GM18502 (cell line): Measurements from ENCODE around the gene B4GALNT4.
"Not testable (repeated sequence)": the region's sequence is repeated elsewhere in the genome, so short reads cannot be mapped to it uniquely, and the experiment has no call there.

ENCODE experiments used
- ATAC-seq: cut with Tn5 transposase; IDR thresholded peaks from one replicate; pipeline ENCODE4 v1.9.1; 2021; ENCODE audit warnings: mild to moderate bottlenecking; ENCODE audit not compliant: unreplicated experiment, poor library complexity

Gene B4GALNT4, protein sequence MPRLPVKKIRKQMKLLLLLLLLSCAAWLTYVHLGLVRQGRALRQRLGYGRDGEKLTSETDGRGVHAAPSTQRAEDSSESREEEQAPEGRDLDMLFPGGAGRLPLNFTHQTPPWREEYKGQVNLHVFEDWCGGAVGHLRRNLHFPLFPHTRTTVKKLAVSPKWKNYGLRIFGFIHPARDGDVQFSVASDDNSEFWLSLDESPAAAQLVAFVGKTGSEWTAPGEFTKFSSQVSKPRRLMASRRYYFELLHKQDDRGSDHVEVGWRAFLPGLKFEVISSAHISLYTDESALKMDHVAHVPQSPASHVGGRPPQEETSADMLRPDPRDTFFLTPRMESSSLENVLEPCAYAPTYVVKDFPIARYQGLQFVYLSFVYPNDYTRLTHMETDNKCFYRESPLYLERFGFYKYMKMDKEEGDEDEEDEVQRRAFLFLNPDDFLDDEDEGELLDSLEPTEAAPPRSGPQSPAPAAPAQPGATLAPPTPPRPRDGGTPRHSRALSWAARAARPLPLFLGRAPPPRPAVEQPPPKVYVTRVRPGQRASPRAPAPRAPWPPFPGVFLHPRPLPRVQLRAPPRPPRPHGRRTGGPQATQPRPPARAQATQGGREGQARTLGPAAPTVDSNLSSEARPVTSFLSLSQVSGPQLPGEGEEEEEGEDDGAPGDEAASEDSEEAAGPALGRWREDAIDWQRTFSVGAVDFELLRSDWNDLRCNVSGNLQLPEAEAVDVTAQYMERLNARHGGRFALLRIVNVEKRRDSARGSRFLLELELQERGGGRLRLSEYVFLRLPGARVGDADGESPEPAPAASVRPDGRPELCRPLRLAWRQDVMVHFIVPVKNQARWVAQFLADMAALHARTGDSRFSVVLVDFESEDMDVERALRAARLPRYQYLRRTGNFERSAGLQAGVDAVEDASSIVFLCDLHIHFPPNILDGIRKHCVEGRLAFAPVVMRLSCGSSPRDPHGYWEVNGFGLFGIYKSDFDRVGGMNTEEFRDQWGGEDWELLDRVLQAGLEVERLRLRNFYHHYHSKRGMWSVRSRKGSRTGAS

GRCh38 chr11:369336-370018, at the start of gene B4GALNT4:
TSS of gene B4GALNT4 (plus strand) at chr11:369499. CDS start at chr11:369804, 305 bp downstream.
- ATAC-seq: no peak

GRCh38 chr11:319888-320273, 49.4 kb upstream of the B4GALNT4 start:
- ATAC-seq: not testable (repeated sequence)

- ATAC-seq: no peak
These were observed 45.1 kb upstream of the B4GALNT4 start for GRCh38 chr11:324156-324555.

DNA sequence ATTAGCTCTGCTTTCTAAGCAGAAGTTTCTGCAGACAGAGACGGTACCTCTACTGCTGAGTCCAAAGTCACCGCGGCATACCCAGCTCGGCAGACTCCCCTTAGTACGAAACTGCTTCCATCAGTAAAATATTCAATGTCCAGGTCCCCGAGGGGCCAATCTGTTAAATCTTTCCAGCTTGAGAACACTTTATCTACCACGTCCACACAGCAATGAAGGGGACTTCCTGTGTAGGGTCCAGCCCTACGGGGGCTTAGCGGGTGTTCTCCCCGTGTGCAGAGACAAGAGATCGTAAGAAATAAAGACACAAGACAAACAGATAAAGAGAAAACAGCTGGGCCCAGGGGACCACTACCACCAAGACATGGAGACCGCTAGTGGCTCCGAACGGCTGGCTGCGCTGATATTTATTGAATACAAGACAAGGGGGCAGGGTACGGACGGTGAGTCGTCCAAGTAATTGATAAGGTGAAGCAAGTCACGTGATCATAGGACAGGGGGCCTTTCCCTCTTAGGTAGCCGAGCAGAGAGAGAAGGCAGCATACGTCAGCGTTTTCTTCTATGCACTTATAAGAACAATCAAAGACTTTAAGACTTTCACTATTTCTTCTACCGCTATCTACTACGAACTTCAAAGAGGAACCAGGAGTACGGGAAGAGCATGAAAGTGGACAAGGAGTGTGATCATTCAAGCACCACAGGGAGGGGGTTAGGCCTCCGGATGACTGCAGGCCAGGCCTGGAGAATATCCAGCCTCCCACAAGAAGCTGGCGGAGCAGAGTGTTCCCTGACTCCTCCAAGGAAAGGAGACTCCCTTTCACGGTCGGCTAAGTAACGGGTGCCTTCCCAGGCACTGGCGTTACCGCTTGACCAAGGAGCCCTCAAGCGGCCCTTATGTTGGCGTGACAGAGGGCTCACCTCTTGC, 44.4 kb upstream of the B4GALNT4 start:
- ATAC-seq: not testable (repeated sequence)

DNA sequence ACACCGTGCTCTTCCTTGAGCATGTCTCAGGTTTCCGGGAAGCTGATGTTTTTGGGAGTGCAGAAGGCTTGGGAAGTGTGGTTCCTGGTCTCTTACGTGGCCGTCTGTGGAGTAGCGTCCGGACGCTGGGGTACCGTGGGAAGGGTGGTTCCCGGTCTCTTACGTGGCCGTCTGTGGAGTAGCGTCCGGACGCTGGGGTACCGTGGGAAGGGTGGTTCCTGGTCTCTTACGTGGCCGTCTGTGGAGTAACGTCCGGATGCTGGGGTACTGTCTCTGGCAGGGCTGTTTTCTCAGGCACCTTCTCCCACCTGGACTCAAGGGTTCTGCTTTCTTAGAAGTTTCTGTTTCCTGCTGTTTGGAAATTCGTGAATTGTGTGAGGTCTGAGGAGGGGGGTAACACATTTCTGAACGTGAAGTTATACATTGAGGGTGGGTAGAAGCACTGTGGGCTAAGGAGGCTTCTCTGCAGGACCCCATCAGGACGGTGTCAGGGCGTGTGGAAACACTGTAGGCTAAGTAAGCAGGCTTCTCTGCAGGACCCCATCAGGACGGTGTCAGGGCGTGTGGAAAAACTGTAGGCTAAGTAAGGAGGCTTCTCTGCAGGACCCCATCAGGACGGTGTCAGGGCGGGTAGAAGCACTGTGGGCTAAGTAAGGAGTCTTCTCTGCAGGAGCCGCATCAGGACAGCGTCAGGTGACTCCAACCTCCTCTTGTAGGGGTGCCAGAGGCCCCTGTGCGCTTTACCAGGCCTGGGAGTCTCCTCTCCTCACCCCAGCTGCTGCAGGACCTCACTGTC, 43.3 kb upstream of the B4GALNT4 start:
- no peak for ATAC-seq

DNA sequence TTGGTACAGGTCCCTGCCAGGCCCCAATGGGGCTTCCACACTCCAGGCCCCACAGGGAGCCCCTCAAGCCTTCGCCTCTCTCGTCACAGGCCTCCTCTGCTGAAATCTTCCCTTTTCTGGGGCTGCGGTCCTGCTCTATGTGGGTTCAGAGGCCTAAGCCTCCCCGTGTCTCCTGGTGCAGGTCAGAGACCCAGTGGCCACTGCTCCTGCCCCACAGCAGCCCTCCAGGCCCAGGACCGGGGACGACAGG, 42.8 kb upstream of the B4GALNT4 start:
- ATAC-seq: no peak

GRCh38 chr11:326842-327580, 42.3 kb upstream of the B4GALNT4 start:
- ATAC-seq: peak; percentile 74

DNA sequence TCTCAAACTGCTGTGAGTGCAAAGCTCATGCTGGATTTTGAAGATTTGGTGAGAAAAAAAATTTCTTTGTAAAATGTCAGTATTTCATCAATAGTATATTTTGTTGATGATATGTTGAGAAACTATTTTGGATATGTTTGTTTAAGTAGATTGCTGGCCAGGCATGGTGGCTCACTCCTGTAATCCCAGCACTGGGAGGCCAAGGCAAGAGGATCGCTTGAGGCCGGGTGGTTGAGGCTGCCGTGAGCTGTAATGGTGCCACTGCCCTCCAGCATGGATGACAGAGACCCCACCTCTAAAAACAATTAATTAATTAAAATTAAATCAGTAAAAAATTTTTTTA, 41.7 kb upstream of the B4GALNT4 start:
- ATAC-seq: no peak

- no peak for ATAC-seq
These were observed 41.3 kb upstream of the B4GALNT4 start for GRCh38 chr11:328012-328411.

GRCh38 chr11:328516-329100, 40.7 kb upstream of the B4GALNT4 start:
- not testable (repeated sequence) for ATAC-seq

DNA sequence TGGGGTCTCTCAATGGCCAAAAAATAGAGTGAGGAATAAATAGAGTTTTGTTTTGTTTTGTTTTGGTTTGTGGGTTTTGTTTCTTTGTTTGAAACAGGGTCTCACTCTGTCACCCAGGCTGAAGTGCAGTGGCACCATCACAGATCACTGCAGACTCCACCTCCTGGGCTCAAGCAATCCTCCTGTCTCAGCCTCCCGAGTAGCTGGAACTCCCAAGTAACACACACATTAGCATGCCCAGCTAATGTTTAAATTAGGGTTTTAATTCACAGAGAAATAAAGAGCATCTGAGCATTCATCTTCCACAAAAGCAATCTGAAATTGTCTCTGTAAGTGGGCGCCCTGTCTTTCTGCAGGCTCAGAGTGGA, 39.4 kb upstream of the B4GALNT4 start:
- ATAC-seq: no peak

DNA sequence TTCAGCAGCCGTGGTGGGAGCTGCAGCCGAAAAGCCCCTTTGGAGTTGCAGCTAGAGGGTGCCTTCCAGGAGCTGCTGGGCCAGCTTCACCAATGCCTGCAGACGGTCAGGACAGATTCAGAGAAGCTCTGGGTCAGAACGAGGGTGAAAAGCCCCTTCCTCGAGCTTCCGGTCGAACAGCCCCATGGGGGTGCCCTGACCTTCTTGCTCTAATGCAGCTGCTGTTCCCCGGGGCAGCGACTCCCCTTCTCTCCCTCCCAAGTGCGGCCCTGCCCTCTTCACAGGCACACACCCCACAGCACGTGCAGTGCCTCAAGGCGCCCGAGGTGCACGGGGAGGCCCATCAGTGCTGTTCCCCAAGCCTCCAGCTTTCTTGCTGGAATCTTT, 39.0 kb upstream of the B4GALNT4 start:
- no peak for ATAC-seq

DNA sequence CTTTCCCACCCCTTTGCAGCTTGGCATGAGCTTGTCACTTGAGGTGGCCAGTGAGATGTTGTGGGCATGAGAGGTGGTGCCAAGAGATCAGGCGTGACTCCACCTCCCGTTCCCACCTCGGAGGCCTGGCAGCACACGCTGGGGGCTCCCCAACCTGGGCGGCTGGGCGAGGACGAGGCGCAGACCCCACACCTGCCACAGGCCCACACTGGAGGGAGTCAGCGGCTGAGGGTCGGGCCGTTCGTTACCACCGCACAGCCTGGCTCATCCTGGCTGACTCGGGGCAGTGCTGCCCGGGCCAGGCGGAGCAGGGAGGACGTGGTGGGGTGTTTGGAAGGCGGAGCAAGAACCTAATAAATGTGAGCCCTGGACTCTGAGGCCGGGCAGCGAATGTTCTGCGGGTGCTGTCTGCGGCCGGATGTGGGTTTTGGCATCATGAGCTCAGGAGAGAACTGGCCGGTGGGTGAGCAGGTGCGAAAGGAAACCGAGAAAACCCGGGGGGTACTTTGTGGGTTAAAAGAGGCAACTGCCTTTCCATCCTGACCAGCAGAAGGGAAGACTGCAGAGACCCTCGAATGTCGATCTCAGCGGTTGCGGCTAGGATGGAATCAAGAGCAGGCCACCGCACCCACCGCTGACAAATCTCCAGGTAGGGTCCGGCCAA, 38.5 kb upstream of the B4GALNT4 start:
- ATAC-seq: no peak

- no peak for ATAC-seq
These were observed 37.8 kb upstream of the B4GALNT4 start for GRCh38 chr11:331358-332060.

DNA sequence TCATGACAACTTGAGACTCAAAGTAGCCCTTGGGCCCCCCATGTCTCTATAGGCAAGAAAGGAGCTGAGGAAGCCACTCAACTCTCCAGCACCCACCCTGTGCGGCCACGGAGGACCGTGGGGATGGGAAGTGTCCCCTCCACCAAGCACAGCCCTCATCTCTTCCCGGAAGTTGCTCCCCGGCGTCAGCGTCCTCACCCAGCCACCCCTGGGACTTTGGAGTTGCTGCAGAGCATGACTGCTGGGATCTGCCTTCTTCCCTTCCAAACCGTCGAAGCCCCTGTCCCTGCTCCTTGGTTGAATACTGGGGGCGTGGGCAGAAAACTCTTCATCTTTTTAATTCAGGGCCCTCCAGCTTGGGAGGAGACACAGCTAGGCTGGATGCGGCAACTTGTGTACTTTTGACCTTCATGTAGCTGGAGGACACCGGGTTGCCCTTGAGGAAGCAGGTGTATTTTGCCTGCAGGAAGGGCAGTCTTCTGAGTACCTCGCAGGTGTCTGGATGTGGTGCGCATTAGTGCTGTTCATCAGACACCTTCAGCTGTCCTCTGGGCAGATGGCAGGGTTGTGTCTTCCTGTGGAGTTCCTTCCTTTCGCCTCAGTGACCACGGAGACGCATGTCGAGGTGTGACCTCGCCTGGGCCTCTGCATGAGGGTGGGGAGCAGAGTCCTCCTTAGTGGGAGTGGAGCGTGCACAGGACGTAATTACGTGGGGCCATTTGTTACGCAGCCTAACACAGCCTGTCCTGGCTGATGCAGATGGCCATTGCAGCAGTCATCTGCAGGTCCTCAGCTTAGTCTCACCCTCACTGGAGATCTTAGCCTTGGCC, 36.4 kb upstream of the B4GALNT4 start:
- no peak for ATAC-seq

DNA sequence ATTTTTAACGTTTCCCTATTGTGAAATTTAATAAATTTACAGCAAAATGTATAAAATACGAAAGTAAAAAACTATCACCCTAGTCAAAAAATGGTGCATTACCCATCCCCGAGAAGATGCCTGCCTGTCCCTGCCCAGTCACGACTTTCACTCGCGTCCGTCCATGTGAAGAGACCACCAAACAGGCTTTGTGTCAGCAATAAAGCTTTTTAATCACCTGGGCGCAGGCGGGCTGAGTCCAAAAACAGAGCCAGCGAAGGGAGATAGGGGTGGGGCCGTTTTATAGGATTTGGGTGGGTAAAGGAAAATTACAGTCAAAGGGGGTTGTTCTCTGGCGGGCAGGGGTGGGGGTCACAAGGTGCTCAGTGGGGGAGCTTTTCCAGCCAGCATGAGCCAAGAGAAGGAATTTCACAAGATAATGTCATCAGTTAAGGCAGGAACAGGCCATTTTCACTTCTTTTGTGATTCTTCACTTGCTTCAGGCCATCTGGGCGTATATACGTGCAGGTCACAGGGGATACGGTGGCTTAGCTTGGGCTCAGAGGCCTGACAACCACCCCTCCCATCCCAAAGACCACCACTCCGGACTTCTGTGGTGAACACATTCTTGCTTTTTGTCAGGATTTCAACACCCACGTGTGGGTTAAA, 35.6 kb upstream of the B4GALNT4 start:
- not testable (repeated sequence) for ATAC-seq
